Ishikawa (cell line): ENCODE data around the gene ACAD11.

ENCODE experiments used
- EP300 ChIP-seq: IDR thresholded peaks from 2 replicates; pipeline ENCODE4 v1.6.1; 2012; ENCODE audit warnings: borderline replicate concordance
- RAD21 ChIP-seq: IDR thresholded peaks from 2 replicates; pipeline ENCODE4 v1.6.1; 2012; ENCODE audit warnings: low read depth
- TAF1 ChIP-seq: IDR thresholded peaks from 2 replicates; pipeline ENCODE4 v1.6.1; 2012; ENCODE audit warnings: low read depth, mild to moderate bottlenecking
- TCF12 ChIP-seq: IDR thresholded peaks from 2 replicates; pipeline ENCODE4 v1.6.1; 2012; ENCODE audit warnings: low read depth

DNA sequence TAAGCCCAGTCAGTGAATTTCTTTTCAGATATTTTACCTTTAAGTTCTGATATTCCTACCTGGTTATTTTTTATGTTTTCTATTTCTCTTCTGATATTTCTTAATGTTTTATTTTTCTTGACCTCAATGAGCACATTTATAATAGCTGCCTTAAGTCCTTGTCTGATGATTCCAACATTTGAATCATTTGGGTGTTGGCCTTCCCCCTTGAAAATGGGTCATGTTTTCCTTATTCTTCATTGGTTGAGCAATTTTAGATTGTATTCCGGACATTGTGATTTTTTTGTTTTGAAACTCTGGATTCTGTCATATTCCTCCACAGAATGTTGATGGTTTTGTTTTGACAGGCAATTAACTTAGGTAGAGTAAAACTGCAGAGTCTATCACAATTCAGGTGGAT, 72.2 kb downstream of the ACAD11 start:
- TF ChIP-seq TAF1 (no peak), TCF12 (no peak), EP300 (no peak), RAD21 (no peak)
